HK-2 (cell line): Measurements from ENCODE around the gene GPATCH11.

Source experiments
- DNase-seq: peaks from one replicate; pipeline ENCODE4 v3.0.0-alpha.2; 2018; ENCODE audit not compliant: unreplicated experiment

Gene GPATCH11

GRCh38 chr2:37083873-37084794 is at the start of gene GPATCH11, which contains the start of gene HEATR5B:
GPATCH11 (plus strand) TSS chr2:37084518; CDS start chr2:37088382, 3,864 bp downstream.
HEATR5B (minus strand) TSS chr2:37084372; CDS start chr2:37083414, 958 bp downstream.
- DNase-seq = peak; percentile 96

- no peak for DNase-seq
Observed at GRCh38 chr2:37037771-37038170, 46.5 kb upstream of the GPATCH11 start.

- DNase-seq = no peak
Observed at GRCh38 chr2:37039580-37039979, 44.7 kb upstream of the GPATCH11 start.

GRCh38 chr2:37052600-37053332 is 31.6 kb upstream of the GPATCH11 start:
- no peak for DNase-seq

- no peak for DNase-seq
Observed at GRCh38 chr2:37059841-37060240, 24.5 kb upstream of the GPATCH11 start.

- DNase-seq = no peak
Observed at GRCh38 chr2:37060446-37060845, 23.9 kb upstream of the GPATCH11 start.

- no peak for DNase-seq
Observed at GRCh38 chr2:37061013-37061711, 23.2 kb upstream of the GPATCH11 start.

GRCh38 chr2:37061776-37062175 is 22.5 kb upstream of the GPATCH11 start:
- no peak for DNase-seq

- no peak for DNase-seq
Observed at GRCh38 chr2:37068686-37069085, 15.6 kb upstream of the GPATCH11 start.

GRCh38 chr2:37070931-37071330 is 13.4 kb upstream of the GPATCH11 start:
- no peak for DNase-seq

- no peak for DNase-seq
Observed at GRCh38 chr2:37080266-37080665, 4.1 kb upstream of the GPATCH11 start.

GRCh38 chr2:37080689-37081088 is 3.6 kb upstream of the GPATCH11 start:
- DNase-seq = no peak

- no peak for DNase-seq
Observed at GRCh38 chr2:37084797-37085196, 479 bp downstream of the GPATCH11 start.

GRCh38 chr2:37085731-37086147 is 1.4 kb downstream of the GPATCH11 start:
- peak; percentile 21 for DNase-seq

GRCh38 chr2:37090019-37090477 is 5.7 kb downstream of the GPATCH11 start:
- no peak for DNase-seq

- DNase-seq = no peak
Observed at GRCh38 chr2:37091873-37092272, 7.6 kb downstream of the GPATCH11 start.

- no peak for DNase-seq
Observed at GRCh38 chr2:37096568-37096967, 12.2 kb downstream of the GPATCH11 start.

- DNase-seq = no peak
Observed at GRCh38 chr2:37098416-37099118, 14.2 kb downstream of the GPATCH11 start.

GRCh38 chr2:37100054-37100453 is 15.7 kb downstream of the GPATCH11 start:
- no peak for DNase-seq

- no peak for DNase-seq
Observed at GRCh38 chr2:37102588-37102987, 18.3 kb downstream of the GPATCH11 start.

GRCh38 chr2:37104178-37104577 is 19.9 kb downstream of the GPATCH11 start:
- no peak for DNase-seq
